Small intestine (tissue), 7 donors: Measurements from ENCODE around the gene MLH3. TPM values are rescaled to one million over a fixed set of nuclear protein-coding genes. Genes with fewer than 3 reads are reported as not detected.

ENCODE experiments used
- DNase-seq, 2 donors: peaks; one replicate each; pipeline versions ENCODE4 v3.0.0 to v3.0.0-alpha.2; 2013
- FAIRE-seq: peaks from 2 replicates; lab custom pipeline; 2012; peaks lifted over from hg19 to GRCh38; lab: Jason Lieb, UNC
- H3K27ac ChIP-seq, 3 donors: one replicate each; pipeline ENCODE4 v1.5.1; 2013; ENCODE audit warnings: low read length in 2 of 3, mild to moderate bottlenecking in 2 of 3, control low read depth in 1 of 3, inconsistent platforms in 1 of 3, low read depth in 1 of 3, moderate library complexity in 1 of 3
- H3K27me3 ChIP-seq, 3 donors: one replicate each; pipeline ENCODE4 v1.6.1; 2013; ENCODE audit warnings: low read length in 3 of 3, inconsistent platforms in 1 of 3; ENCODE audit not compliant: control insufficient read depth in 3 of 3, insufficient read depth in 3 of 3
- H3K36me3 ChIP-seq, 3 donors: one replicate each; pipeline ENCODE4 v1.6.1; 2013; ENCODE audit warnings: low read length in 3 of 3, inconsistent platforms in 1 of 3, low read depth in 1 of 3, mild to moderate bottlenecking in 1 of 3, moderate library complexity in 1 of 3; ENCODE audit not compliant: control insufficient read depth in 3 of 3, insufficient read depth in 2 of 3
- H3K4me1 ChIP-seq, 3 donors: one replicate each; pipeline ENCODE4 v1.6.1; 2013; ENCODE audit warnings: low read length in 2 of 3, inconsistent platforms in 1 of 3, low read depth in 1 of 3, mild to moderate bottlenecking in 1 of 3, moderate library complexity in 1 of 3; ENCODE audit not compliant: control insufficient read depth in 3 of 3, insufficient read depth in 2 of 3
- H3K4me3 ChIP-seq, 3 donors: one replicate each; pipeline ENCODE4 v1.5.1; 2013; ENCODE audit warnings: low read length in 3 of 3, control low read depth in 1 of 3, inconsistent platforms in 1 of 3, low read depth in 1 of 3, mild to moderate bottlenecking in 1 of 3, moderate library complexity in 1 of 3
- H3K9me3 ChIP-seq, 2 donors: one replicate each; pipeline ENCODE4 v1.6.1; 2013; ENCODE audit warnings: low read depth in 1 of 2, low read length in 1 of 2; ENCODE audit not compliant: control insufficient read depth in 2 of 2, insufficient read depth in 1 of 2
- WGBS, 3 donors: extraction: QIAGEN DNeasy Blood & Tissue Kit; methylation state at CpG; one replicate each; pipeline ENCODE4 v1.1.7; 2013; 5-methylcytosine and 5-hydroxymethylcytosine counted together
- polyA plus RNA-seq, 4 donors: library from polyadenylated mRNA; stranded (reverse) in 3 of 4; unstranded in 1 of 4; fragments of 200-250 nt in 3 of 4; fragments of 120-200 nt in 1 of 4; gene quantifications; one replicate each; pipeline versions ENCODE4 v1.2.1 to v1.2.3, GENCODE V29; 2013
- donor health status: healthy with polysubstance abuse.
- donor health status: control.
- donor health status: control.
- donor health status: Bipolar disorder and iron deficiency.
- donor health status: healthy.

Gene MLH3
- polyA plus RNA-seq, 4 donors: 13.9 to 23.7 (median 17.6) TPM

- peak overlapping the region in 1 of 3 donors; percentile 50 for H3K27ac ChIP-seq
- DNase-seq: no peak
These were observed 76.8 kb downstream of the MLH3 start for GRCh38 chr14:74974364-74975058.

GRCh38 chr14:74973905-74974363 lies 77.3 kb downstream of the MLH3 start:
- FAIRE-seq: no peak
- peaks cover 0 to 14% (median 5%) of the 10 kb centered on the region in 3 donors for H3K4me1 ChIP-seq
- H3K27me3 ChIP-seq: no peaks in the 10 kb centered on the region
- H3K36me3 ChIP-seq: no peaks in the 10 kb centered on the region
- H3K27ac ChIP-seq: no peak overlapping the region
- H3K4me3 ChIP-seq: no peak overlapping the region
- DNase-seq: no peak
- WGBS, 3 donors: 63 to 84% (median 81%) methylated on average over 5 of the region's 5 CpGs
- no peaks in the 10 kb centered on the region for H3K9me3 ChIP-seq

More at GRCh38 chr14:74974364-74975058, 76.8 kb downstream of the MLH3 start:
- Histone ChIP-seq H3K4me3 (no peak overlapping the region), H3K27me3 (no peaks in the 10 kb centered on the region), H3K9me3 (no peaks in the 10 kb centered on the region), H3K36me3 (no peaks in the 10 kb centered on the region), H3K4me1 (peaks cover 0 to 14% (median 5%) of the 10 kb centered on the region in 3 donors)
- WGBS, 3 donors: 80 to 88% (median 81%) methylated on average over 15 of the region's 15 CpGs
- FAIRE-seq: no peak

- 67 to 88% (median 73%) methylated on average over 13 to 15 of the region's 15 CpGs for WGBS, 3 donors
- no peaks in the 10 kb centered on the region for H3K36me3 ChIP-seq
- peaks cover 0 to 14% (median 5%) of the 10 kb centered on the region in 3 donors for H3K4me1 ChIP-seq
- H3K9me3 ChIP-seq: no peaks in the 10 kb centered on the region
- H3K27ac ChIP-seq: peak overlapping the region in 1 of 3 donors; percentile 35
- H3K4me3 ChIP-seq: no peak overlapping the region
- no peaks in the 10 kb centered on the region for H3K27me3 ChIP-seq
- FAIRE-seq (no peak), DNase-seq (no peak)
These were observed 78.1 kb downstream of the MLH3 start for GRCh38 chr14:74973003-74973653.

GRCh38 chr14:74968811-74969210 lies 82.5 kb downstream of the MLH3 start:
- 57 to 81% (median 79%) methylated on average over 1 of the region's 1 CpG for WGBS, 3 donors
- no peaks in the 10 kb centered on the region for H3K27me3 ChIP-seq
- H3K9me3 ChIP-seq: no peaks in the 10 kb centered on the region
- no peak overlapping the region for H3K4me3 ChIP-seq
- H3K4me1 ChIP-seq: peaks cover 0 to 4% (median under 1%) of the 10 kb centered on the region in 3 donors
- H3K36me3 ChIP-seq: no peaks in the 10 kb centered on the region
- FAIRE-seq (no peak), DNase-seq (no peak)
- H3K27ac ChIP-seq: no peak overlapping the region

- H3K4me1 ChIP-seq: no peaks in the 10 kb centered on the region
- no peaks in the 10 kb centered on the region for H3K27me3 ChIP-seq
- 62 to 71% (median 71%) methylated on average over 5 of the region's 5 CpGs for WGBS, 3 donors
- no peak overlapping the region for H3K27ac ChIP-seq
- no peak for FAIRE-seq
- no peak overlapping the region for H3K4me3 ChIP-seq
- no peaks in the 10 kb centered on the region for H3K9me3 ChIP-seq
- DNase-seq: no peak
- H3K36me3 ChIP-seq: no peaks in the 10 kb centered on the region
These were observed 85.6 kb downstream of the MLH3 start for GRCh38 chr14:74965486-74966153.

GRCh38 chr14:74964787-74965485 lies 86.3 kb downstream of the MLH3 start:
- 57 to 70% (median 63%) methylated on average over 4 of the region's 4 CpGs for WGBS, 3 donors
- FAIRE-seq (no peak), DNase-seq (no peak)
- Histone ChIP-seq H3K9me3 (no peaks in the 10 kb centered on the region), H3K36me3 (no peaks in the 10 kb centered on the region), H3K4me1 (no peaks in the 10 kb centered on the region), H3K27me3 (no peaks in the 10 kb centered on the region), H3K4me3 (no peak overlapping the region), H3K27ac (no peak overlapping the region)
